ENCODE data around the gene KIAA1191.

The KIAA1191 gene

DNA sequence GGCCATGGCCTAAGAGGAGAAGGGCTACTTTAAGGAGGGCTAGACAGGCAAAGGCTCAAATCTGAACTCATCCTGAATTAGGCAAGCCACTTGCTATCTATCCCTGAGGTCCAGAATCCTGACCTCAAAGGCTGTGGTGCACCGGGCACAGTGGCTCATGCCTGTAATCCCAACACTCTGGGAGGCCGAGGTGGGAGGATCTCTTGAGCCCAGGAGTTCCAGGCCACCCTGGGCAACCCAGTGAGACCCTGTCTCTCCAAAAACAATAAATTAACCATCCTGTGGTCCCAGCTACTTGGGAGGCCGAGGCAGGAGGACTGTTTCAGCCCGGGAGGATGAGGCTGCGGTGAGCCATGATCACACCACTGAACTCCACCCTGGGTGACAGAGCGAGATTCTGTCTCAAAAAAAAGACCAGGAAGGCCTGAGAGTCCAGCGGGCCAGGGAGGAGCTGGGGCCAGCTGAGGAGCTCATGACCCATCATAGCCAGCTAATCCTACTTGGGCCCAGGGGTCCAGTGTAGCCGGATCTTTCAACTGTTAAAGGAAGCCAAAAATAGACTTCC, 22.9 kb upstream of the KIAA1191 start:
- DNase-seq (ENCODE audit: low read depth) = no peak
- H3K4me3 ChIP-seq (ENCODE audit: control insufficient read depth, low read depth, low read length) = no peak overlapping the region
- TF ChIP-seq, protein P1, sequence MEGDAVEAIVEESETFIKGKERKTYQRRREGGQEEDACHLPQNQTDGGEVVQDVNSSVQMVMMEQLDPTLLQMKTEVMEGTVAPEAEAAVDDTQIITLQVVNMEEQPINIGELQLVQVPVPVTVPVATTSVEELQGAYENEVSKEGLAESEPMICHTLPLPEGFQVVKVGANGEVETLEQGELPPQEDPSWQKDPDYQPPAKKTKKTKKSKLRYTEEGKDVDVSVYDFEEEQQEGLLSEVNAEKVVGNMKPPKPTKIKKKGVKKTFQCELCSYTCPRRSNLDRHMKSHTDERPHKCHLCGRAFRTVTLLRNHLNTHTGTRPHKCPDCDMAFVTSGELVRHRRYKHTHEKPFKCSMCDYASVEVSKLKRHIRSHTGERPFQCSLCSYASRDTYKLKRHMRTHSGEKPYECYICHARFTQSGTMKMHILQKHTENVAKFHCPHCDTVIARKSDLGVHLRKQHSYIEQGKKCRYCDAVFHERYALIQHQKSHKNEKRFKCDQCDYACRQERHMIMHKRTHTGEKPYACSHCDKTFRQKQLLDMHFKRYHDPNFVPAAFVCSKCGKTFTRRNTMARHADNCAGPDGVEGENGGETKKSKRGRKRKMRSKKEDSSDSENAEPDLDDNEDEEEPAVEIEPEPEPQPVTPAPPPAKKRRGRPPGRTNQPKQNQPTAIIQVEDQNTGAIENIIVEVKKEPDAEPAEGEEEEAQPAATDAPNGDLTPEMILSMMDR (IDR thresholded peaks at IDR 0.05; ENCODE audit: control insufficient read depth, insufficient read depth, low read depth, low read length, missing control alignments) = no peak

DNA sequence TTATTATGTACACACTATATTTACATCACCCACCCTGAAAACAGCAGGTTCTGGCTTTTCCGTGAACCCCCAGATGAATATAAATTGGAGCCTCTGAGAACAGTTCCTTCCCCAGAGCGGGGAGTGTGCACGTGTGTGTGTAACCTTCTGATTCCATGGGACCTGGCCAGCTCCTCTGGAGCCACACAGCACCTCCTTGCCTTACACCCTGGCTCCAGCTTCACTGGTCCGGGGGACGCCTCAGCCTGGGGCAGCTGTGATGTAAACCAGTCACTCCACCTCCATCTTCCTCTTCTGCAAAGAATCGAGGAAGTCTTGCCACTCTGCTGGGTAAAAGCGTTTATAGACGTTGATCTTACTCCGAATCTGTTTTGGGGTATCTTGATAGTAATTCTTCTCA, 22.4 kb upstream of the KIAA1191 start:
- DNase-seq (ENCODE audit: low read depth) = no peak
- H3K4me3 ChIP-seq (ENCODE audit: control insufficient read depth, low read depth, low read length) = no peak overlapping the region
- TF ChIP-seq, protein P1 (IDR thresholded peaks at IDR 0.05; ENCODE audit: control insufficient read depth, insufficient read depth, low read depth, low read length, missing control alignments) = no peak

DNA sequence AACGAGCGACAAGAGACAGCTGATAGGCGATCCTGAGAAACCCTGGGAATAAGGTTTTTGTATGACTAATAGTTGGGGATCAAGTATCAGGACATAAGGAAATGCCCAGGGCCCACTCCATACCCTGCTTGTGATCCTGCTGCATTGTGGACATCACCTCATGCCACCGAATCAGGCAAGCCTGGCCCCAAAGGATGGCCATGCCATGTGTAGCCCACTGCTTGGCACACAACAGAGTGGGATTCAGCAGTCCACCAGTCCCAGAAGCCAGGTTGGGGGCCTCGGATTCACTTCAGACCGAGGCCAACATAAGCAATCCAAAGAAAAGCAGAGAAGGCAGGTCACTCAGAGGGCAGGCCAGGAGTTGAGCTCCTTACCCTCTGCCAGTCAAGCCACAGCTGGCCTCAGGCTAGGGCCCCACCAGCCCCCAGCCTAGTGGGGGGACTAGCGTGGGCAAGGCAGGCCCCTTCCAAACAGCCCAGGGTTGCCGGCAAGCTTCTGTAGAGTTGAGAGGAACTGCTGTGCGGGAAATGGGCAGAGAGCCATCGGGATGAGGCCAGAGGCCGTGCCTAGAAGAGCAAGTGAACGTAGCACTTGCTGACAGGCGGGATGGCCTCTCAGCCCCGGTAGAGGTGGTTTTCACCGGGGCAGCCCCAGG, 21.8 kb upstream of the KIAA1191 start:
- TF ChIP-seq, protein P1 (IDR thresholded peaks at IDR 0.05; ENCODE audit: control insufficient read depth, insufficient read depth, low read depth, low read length, missing control alignments) = no peak
- no peak overlapping the region for H3K4me3 ChIP-seq (ENCODE audit: control insufficient read depth, low read depth, low read length)
- DNase-seq (ENCODE audit: low read depth) = no peak

DNA sequence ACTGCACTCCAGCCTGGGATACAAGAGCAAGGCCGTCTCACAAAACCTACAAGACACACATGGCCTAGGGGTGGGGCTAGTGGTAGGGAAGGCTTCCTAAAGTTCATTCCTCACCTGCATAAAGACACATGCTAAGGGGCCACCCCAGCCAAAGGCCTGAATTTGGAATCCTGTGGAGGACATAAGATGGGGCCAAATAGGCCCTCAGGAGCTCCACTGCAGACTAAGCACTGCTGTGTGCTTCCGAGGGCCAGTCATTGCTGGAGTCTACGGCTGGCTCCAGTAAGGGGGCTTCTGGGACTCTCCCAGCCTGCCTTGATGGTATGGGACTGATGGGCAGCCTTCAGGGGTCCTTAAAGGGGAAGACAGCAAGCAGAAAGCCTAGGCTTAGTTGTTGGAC, 21.2 kb upstream of the KIAA1191 start:
- TF ChIP-seq, protein P1 (IDR thresholded peaks at IDR 0.05; ENCODE audit: control insufficient read depth, insufficient read depth, low read depth, low read length, missing control alignments) = no peak
- no peak overlapping the region for H3K4me3 ChIP-seq (ENCODE audit: control insufficient read depth, low read depth, low read length)
- DNase-seq (ENCODE audit: low read depth) = no peak

DNA sequence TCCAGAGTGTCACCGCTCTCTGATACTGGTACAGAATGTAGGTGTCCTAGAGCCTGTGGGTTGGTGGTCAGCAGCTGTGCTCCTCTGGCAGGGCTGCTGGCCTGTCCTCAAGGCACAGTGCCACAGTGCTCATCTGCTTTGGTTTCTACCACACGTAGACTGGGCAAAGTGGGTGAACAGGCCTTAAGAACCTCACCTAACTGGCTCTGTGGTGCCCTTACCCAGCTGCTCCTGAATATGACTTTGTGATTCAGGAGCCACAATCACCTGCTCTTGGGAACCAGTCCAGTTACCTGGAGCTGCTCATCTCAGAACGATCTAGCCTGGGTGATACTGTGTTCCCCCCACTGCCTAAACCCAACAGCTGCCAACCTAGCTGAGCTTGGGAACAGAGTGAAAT, 20.4 kb upstream of the KIAA1191 start:
- TF ChIP-seq, protein P1 (IDR thresholded peaks at IDR 0.05; ENCODE audit: control insufficient read depth, insufficient read depth, low read depth, low read length, missing control alignments) = no peak
- DNase-seq (ENCODE audit: low read depth) = no peak

DNA sequence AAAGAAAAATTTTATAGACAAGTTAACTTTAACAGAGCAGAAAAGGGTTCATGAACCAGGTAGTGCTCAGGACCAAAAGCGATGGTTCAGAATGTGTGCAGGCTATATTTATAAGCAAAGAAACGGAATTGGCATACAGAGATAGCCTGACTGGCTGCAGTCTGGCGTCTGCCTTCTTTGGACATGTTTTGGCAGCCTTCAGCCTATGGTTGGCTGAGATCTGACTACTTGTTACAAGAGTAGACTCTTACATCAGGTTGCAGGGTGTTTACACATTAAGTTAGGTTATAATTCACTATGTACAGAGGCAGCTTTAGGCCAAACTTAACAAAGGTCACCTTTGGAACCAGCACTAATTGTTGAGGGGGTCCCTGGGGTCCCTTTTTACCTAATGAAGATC, 19.9 kb upstream of the KIAA1191 start:
- H3K4me3 ChIP-seq (ENCODE audit: control insufficient read depth, low read depth, low read length) = no peak overlapping the region
- DNase-seq (ENCODE audit: low read depth) = no peak
- TF ChIP-seq, protein P1 (IDR thresholded peaks at IDR 0.05; ENCODE audit: control insufficient read depth, insufficient read depth, low read depth, low read length, missing control alignments) = no peak

More for the DNA sequence above, 20.4 kb upstream of the KIAA1191 start:
- no peak overlapping the region for H3K4me3 ChIP-seq (ENCODE audit: control insufficient read depth, low read depth, low read length)

Measured in AG09309 (cell line).